ENCODE measurements around the gene MYLK4. TPM values are rescaled to one million over a fixed set of nuclear protein-coding genes. Genes with fewer than 3 reads are reported as not detected.

Gene MYLK4
- total RNA-seq, 4 donors from 2014 or later, result 0.42 to 0.98 (median 0.52) TPM

DNA sequence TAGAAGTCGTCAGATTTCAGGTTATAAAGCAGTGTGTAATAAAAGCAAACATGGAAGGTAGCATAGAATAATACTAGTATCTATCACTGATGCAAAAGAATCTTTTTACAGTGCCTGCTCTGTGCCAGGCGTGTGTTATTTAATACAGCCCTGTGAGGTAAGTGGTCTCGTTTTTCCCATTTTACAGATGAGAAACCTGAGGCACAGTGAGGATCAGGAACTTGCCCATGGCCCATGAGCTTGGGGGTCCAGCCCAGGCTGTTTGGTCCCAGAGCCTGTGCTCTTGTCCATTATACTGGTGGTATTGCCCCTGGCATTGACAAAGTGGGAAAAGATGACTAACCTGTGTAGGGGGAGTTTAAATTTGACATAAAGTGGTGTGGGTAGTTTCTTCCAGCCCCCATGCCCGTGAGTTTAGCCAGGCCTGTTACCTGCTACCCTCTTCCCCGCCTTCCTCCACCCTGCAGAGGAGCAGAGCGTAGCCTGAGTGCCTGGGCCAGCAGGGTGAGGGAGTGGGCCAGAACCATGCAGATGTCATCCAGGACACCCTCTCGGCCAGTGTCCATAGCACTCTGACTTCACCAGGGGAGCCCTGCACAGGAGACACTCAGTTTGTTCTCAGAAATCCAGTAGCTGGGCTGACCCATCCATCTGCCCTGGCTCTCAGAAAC lies 31.1 kb upstream of the MYLK4 start:
- peaks cover 0 to 79% (median 6%) of the 10 kb centered on the region in 3 donors for H3K36me3 ChIP-seq

DNA sequence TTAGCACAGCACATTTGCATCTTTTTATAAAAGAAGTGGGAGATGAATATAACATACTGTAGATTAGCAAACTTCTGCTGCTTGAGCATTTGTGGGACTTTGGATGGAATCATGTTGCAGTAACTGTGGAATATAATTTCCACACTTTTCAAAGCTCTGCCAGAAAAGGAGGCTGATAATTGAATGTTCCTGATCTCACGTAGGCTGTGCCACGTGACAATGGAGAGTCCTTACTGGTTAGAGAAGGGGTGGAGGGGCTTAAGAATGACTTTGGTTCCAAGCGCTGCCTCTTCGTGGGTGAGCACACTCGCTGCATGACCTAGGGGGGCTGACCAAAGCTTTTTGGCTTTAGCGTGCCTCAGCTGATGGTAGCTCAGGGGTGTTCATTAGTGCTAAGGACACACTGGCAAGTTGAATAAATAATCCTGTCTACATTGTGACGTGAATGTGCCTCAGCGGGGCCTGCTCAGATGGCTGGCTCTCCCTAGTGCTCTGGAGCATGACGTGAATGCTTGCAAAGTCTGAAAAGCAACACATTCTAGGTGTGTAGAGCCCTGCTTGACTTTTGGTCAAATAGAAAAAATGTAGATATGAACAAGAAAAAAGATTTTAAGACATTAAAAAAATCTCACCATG lies 29.5 kb upstream of the MYLK4 start:
- Histone ChIP-seq H3K4me1 (peaks cover 0 to 30% (median 0%) of the 10 kb centered on the region in 4 donors), H3K9me3 (no peaks in the 10 kb centered on the region), H3K27me3 (no peaks in the 10 kb centered on the region), H3K27ac (no peak overlapping the region), H3K4me3 (no peak overlapping the region), H3K36me3 (peaks cover 0 to 68% (median 6%) of the 10 kb centered on the region in 3 donors)
- no peak for TF ChIP-seq EP300 (IDR thresholded peaks at IDR 0.05)
- WGBS, 2 donors, result 87 to 88% methylated on average over 9 of the region's 9 CpGs
- no peak for DNase-seq (ENCODE audit: low spot score in 2 of 2)

More for the DNA sequence above, 31.1 kb upstream of the MYLK4 start:
- Histone ChIP-seq H3K4me1 (peaks cover 0 to 20% (median 0%) of the 10 kb centered on the region in 4 donors), H3K27me3 (no peaks in the 10 kb centered on the region), H3K9me3 (no peaks in the 10 kb centered on the region), H3K4me3 (no peak overlapping the region), H3K27ac (no peak overlapping the region)
- WGBS, 2 donors, result 82 to 91% methylated on average over 7 of the region's 7 CpGs
- TF ChIP-seq, protein P1, sequence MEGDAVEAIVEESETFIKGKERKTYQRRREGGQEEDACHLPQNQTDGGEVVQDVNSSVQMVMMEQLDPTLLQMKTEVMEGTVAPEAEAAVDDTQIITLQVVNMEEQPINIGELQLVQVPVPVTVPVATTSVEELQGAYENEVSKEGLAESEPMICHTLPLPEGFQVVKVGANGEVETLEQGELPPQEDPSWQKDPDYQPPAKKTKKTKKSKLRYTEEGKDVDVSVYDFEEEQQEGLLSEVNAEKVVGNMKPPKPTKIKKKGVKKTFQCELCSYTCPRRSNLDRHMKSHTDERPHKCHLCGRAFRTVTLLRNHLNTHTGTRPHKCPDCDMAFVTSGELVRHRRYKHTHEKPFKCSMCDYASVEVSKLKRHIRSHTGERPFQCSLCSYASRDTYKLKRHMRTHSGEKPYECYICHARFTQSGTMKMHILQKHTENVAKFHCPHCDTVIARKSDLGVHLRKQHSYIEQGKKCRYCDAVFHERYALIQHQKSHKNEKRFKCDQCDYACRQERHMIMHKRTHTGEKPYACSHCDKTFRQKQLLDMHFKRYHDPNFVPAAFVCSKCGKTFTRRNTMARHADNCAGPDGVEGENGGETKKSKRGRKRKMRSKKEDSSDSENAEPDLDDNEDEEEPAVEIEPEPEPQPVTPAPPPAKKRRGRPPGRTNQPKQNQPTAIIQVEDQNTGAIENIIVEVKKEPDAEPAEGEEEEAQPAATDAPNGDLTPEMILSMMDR (IDR thresholded peaks at IDR 0.05), result no peak
- TF ChIP-seq EP300 (IDR thresholded peaks at IDR 0.05) (no peak), POLR2A (IDR thresholded peaks at IDR 0.05) (no peak)
- no peak for DNase-seq (ENCODE audit: low spot score in 2 of 2)

DNA sequence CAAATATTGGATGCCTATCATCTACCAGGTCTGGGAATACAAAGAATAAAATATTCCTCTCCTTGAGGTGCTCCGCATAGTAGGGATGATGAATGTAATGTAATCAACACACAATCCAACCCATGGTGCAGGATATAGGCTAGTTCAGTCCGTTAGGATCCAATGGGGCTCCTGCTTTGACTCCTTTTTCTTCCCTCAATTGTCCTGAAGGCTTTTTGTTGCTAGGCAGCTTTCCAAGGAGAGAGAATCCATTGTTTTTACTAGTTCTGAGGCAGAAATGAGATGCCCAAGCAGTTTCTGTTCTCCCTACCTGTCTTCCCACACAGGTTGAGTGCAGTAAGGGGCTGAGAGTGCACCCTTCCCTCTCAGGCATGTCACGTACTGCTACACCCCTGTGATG lies 26.5 kb upstream of the MYLK4 start:
- 91 to 95% methylated on average over 3 of the region's 3 CpGs for WGBS, 2 donors
- Histone ChIP-seq H3K27ac (no peak overlapping the region), H3K9me3 (no peaks in the 10 kb centered on the region), H3K36me3 (peaks cover 0 to 62% (median 6%) of the 10 kb centered on the region in 3 donors), H3K27me3 (no peaks in the 10 kb centered on the region), H3K4me1 (peaks cover 0 to 36% (median 0%) of the 10 kb centered on the region in 4 donors), H3K4me3 (no peak overlapping the region)
- TF ChIP-seq, protein P1 (IDR thresholded peaks at IDR 0.05), result no peak
- no peak for TF ChIP-seq POLR2A (IDR thresholded peaks at IDR 0.05)
- TF ChIP-seq EP300 (IDR thresholded peaks at IDR 0.05), result no peak
- DNase-seq (ENCODE audit: low spot score in 2 of 2), result no peak

DNA sequence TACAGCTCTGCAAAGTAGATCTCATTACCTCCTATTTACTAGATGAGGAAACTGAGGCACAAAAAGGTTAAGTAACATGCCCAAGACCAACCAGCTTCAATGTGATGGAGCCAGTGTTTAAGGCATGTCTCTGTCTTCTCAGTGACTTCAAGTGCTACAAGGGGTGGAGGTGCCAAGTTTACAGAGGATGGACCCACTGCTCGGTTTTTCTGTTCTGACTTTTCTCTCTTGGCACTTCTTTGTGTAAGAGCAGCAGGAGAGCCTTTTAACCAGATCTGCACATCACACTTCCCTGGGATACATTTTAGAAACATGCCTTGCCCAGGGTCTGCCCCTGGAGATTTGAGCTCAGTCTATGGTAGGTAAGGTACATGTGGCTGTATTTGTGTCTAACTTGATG lies 24.3 kb upstream of the MYLK4 start:
- Histone ChIP-seq H3K27ac (no peak overlapping the region), H3K9me3 (no peaks in the 10 kb centered on the region), H3K27me3 (no peaks in the 10 kb centered on the region), H3K4me1 (peaks cover 0 to 51% (median 3%) of the 10 kb centered on the region in 4 donors), H3K36me3 (peaks cover 0 to 44% (median 6%) of the 10 kb centered on the region in 3 donors), H3K4me3 (no peak overlapping the region)
- WGBS, 2 donors, result 80 to 81% methylated on average over 1 of the region's 1 CpG
- no peak for DNase-seq (ENCODE audit: low spot score in 2 of 2)
- TF ChIP-seq, protein P1 (IDR thresholded peaks at IDR 0.05), result no peak
- TF ChIP-seq EP300 (IDR thresholded peaks at IDR 0.05) (no peak), POLR2A (IDR thresholded peaks at IDR 0.05) (no peak)

DNA sequence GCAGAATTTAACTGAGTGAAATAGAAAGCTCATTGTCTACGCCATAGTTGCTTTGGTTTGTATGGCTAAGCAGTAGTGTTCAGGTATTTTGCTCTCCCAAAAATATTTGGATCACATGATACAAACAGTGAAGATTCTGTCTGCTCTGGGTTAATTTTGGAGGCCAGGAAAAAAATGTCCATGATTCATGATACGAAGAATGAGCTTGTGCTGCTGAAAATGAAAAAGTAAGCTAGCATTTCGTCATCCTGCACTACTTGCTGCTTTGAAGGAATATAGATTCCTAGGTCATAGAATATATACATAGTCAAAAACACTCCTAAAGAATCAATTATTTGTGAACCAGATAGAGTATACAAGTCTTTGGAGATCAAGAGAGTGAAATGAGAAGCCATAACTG lies 22.7 kb upstream of the MYLK4 start:
- Histone ChIP-seq H3K4me3 (no peak overlapping the region), H3K9me3 (no peaks in the 10 kb centered on the region), H3K27ac (no peak overlapping the region), H3K36me3 (peaks cover 0 to 30% (median 0%) of the 10 kb centered on the region in 3 donors), H3K4me1 (peaks cover 0 to 64% (median 14%) of the 10 kb centered on the region in 4 donors), H3K27me3 (no peaks in the 10 kb centered on the region)
- no peak for TF ChIP-seq EP300 (IDR thresholded peaks at IDR 0.05)
- TF ChIP-seq, protein P1 (IDR thresholded peaks at IDR 0.05), result no peak
- TF ChIP-seq POLR2A (IDR thresholded peaks at IDR 0.05), result no peak
- WGBS, 2 donors, result 59 to 76% methylated on average over 3 of the region's 3 CpGs
- DNase-seq (ENCODE audit: low spot score in 2 of 2), result no peak
